ENCODE measurements around the gene HNRNPUL1. TPM values are rescaled to one million over a fixed set of nuclear protein-coding genes. Genes with fewer than 3 reads are reported as not detected.

HNRNPUL1 gene
- total and polyA plus RNA-seq, 2 experiments from 2014 or later = 204 to 207 TPM

GRCh38 chr19:41221514-41222205, 42.5 kb upstream of the HNRNPUL1 start:
- H3K4me3 Mint-ChIP-seq = peak overlapping the region; percentile 17; the same call in 1 of the 3 replicates
- no peaks in the 10 kb centered on the region for H3K36me3 ChIP-seq (ENCODE audit: insufficient read depth)
- DNase-seq (ENCODE audit: low spot score) (no peak), ATAC-seq (no peak)
- no peaks in the 10 kb centered on the region; the same call in 2 of the 3 replicates for H3K9me3 Mint-ChIP-seq
- no peak overlapping the region for H3K4me3 ChIP-seq
- peaks cover 16% of the 10 kb centered on the region; the same call in 1 of the 2 replicates for H3F3A ChIP-seq (replicated peaks; ENCODE audit: low read depth)
- H3K4me2 ChIP-seq = no peak overlapping the region
- H3K27me3 Mint-ChIP-seq (ENCODE audit: insufficient read depth, low read depth, poor library complexity) = peaks cover 10% of the 10 kb centered on the region
- H3K79me2 ChIP-seq (replicated peaks; ENCODE audit: insufficient read depth) = peaks cover 13% of the 10 kb centered on the region; the same call in 1 of the 2 replicates
- no peak overlapping the region; the same call in 1 of the 2 replicates for H3K27ac Mint-ChIP-seq
- TF ChIP-seq REST (IDR thresholded peaks at IDR 0.05; ENCODE audit: unreplicated experiment) = no peak
- no peak for TF ChIP-seq ZNF114 (CRISPR knock-in tag; IDR thresholded peaks at IDR 0.05)
- TF ChIP-seq ZNF331 (CRISPR knock-in tag; IDR thresholded peaks at IDR 0.05; ENCODE audit: low read depth) = no peak
- no peak for TF ChIP-seq NANOG (IDR thresholded peaks at IDR 0.05; ENCODE audit: borderline replicate concordance)
- TF ChIP-seq CTCF (conservative IDR thresholded peaks at IDR 0.05; ENCODE audit: low read depth in 2 of 2) = no peak
- TF ChIP-seq POLR2AphosphoS5 (IDR thresholded peaks at IDR 0.05; ENCODE audit: low read depth) = no peak
- TF ChIP-seq JUNB (IDR thresholded peaks at IDR 0.05; ENCODE audit: unreplicated experiment) = no peak
- no peak for TF ChIP-seq EZH2phosphoT487 (IDR thresholded peaks at IDR 0.05; ENCODE audit: unreplicated experiment)
- H3K4me1 ChIP-seq (ENCODE audit: insufficient read depth) = peaks cover 38% of the 10 kb centered on the region
- H3K36me3 Mint-ChIP-seq (ENCODE audit: low read depth) = peaks cover 19% of the 10 kb centered on the region
- H2AFZ ChIP-seq = no peak overlapping the region
- H4K20me1 ChIP-seq (replicated peaks; ENCODE audit: insufficient read depth) = no peaks in the 10 kb centered on the region
- peaks cover 59% of the 10 kb centered on the region for H3K4me1 Mint-ChIP-seq
- H3K9me2 ChIP-seq (ENCODE audit: insufficient read depth) = no peaks in the 10 kb centered on the region
- H3K27ac ChIP-seq (ENCODE audit: low read depth) = no peak overlapping the region
- no peaks in the 10 kb centered on the region for H3K27me3 ChIP-seq (ENCODE audit: insufficient read depth)

- H3K36me3 ChIP-seq (ENCODE audit: insufficient read depth) = no peaks in the 10 kb centered on the region
- Mint-ChIP-seq H3K4me3 (no peak overlapping the region), H3K36me3 (ENCODE audit: low read depth) (peaks cover 19% of the 10 kb centered on the region), H3K27ac (no peak overlapping the region), H3K4me1 (peaks cover 59% of the 10 kb centered on the region), H3K9me3 (no peaks in the 10 kb centered on the region; the same call in 2 of the 3 replicates), H3K27me3 (ENCODE audit: insufficient read depth, low read depth, poor library complexity) (peaks cover 12% of the 10 kb centered on the region)
- ATAC-seq (no peak), DNase-seq (ENCODE audit: low spot score) (no peak)
- no peaks in the 10 kb centered on the region for H3K27me3 ChIP-seq (ENCODE audit: insufficient read depth)
- H3K9me2 ChIP-seq (ENCODE audit: insufficient read depth) = no peaks in the 10 kb centered on the region
- no peak overlapping the region for H3K4me3 ChIP-seq
- H3K4me1 ChIP-seq (ENCODE audit: insufficient read depth) = peaks cover 36% of the 10 kb centered on the region
- H4K20me1 ChIP-seq (replicated peaks; ENCODE audit: insufficient read depth) = no peaks in the 10 kb centered on the region
- no peak overlapping the region for H3K27ac ChIP-seq (ENCODE audit: low read depth)
- peaks cover 13% of the 10 kb centered on the region; the same call in 1 of the 2 replicates for H3K79me2 ChIP-seq (replicated peaks; ENCODE audit: insufficient read depth)
- H2AFZ ChIP-seq = no peak overlapping the region
- peaks cover 19% of the 10 kb centered on the region; the same call in 1 of the 2 replicates for H3F3A ChIP-seq (replicated peaks; ENCODE audit: low read depth)
- H3K4me2 ChIP-seq = no peak overlapping the region
- TF ChIP-seq ZNF114 (CRISPR knock-in tag; IDR thresholded peaks at IDR 0.05) (no peak), STAT1 (IDR thresholded peaks at IDR 0.05; ENCODE audit: unreplicated experiment) (no peak), CTCF (conservative IDR thresholded peaks at IDR 0.05; ENCODE audit: low read depth in 2 of 2) (no peak), ETS1 (IDR thresholded peaks at IDR 0.05) (no peak)
These were observed 41.9 kb upstream of the HNRNPUL1 start for GRCh38 chr19:41222240-41222639.
